Peyer's patch (tissue), 4 donors: ENCODE data around the gene SSPN. TPM values are rescaled to one million over a fixed set of nuclear protein-coding genes. Genes with fewer than 3 reads are reported as not detected.
A peak's percentile ranks its signal among the peaks of the same experiment; 100 is the strongest.

Experiments used
- DNase-seq, 3 donors: peaks; one replicate each; pipeline ENCODE4 v3.0.0-alpha.2; 2017 to 2019
- H3K27ac ChIP-seq, 4 donors: fragments of 200-600 bp; sonication (generic); one replicate each; pipeline ENCODE4 v1.5.1; 2016 to 2019
- H3K27me3 ChIP-seq, 2 donors: fragments of 200-600 bp; sonication (generic); one replicate each; pipeline ENCODE4 v1.5.1; 2019
- H3K36me3 ChIP-seq, 3 donors: fragments of 200-600 bp; sonication (generic); one replicate each; pipeline ENCODE4 v1.5.1; 2016 to 2019
- H3K4me1 ChIP-seq, 4 donors: fragments of 200-600 bp; sonication (generic); one replicate each; pipeline ENCODE4 v1.5.1; 2016 to 2019
- H3K4me3 ChIP-seq, 4 donors: fragments of 200-600 bp; sonication (generic); 1 replicate in 3 of 4; 2 replicates in 1 of 4; pipeline ENCODE4 v1.5.1; 2016 to 2019; ENCODE audit warnings: mild to moderate bottlenecking in 1 of 4
- H3K9me3 ChIP-seq, 4 donors: fragments of 200-600 bp; sonication (generic); one replicate each; pipeline ENCODE4 v1.5.1; 2016 to 2019; ENCODE audit warnings: mild to moderate bottlenecking in 1 of 4
- POLR2A ChIP-seq, 2 donors: fragments of 450-650 bp; IDR thresholded peaks; one replicate each; pipeline ENCODE4 v1.5.1; 2017; ENCODE audit warnings: antibody characterized with exemption in 2 of 2, mild to moderate bottlenecking in 2 of 2, moderate library complexity in 2 of 2
- total RNA-seq, 4 donors: library from RNA; depleted of rRNA; stranded (reverse); fragments of >200 nt; gene quantifications; one replicate each; pipeline ENCODE4 v1.1.0, GENCODE V29; 2016
- TF ChIP-seq, protein P1 (sequence below), 6 experiments: fragments of 450-650 bp in 4 of 6; fragments of 200-600 bp in 2 of 6; sonication (generic) in 1 of 6; IDR thresholded peaks; one replicate each; pipeline ENCODE4 v1.5.1; 2017 to 2019; ENCODE audit warnings: antibody characterized with exemption in 6 of 6, mild to moderate bottlenecking in 3 of 6, moderate library complexity in 1 of 6

The SSPN gene
- total RNA-seq, 4 donors from 2014 or later: 3.0 to 10.9 (median 6.5) TPM

DNA sequence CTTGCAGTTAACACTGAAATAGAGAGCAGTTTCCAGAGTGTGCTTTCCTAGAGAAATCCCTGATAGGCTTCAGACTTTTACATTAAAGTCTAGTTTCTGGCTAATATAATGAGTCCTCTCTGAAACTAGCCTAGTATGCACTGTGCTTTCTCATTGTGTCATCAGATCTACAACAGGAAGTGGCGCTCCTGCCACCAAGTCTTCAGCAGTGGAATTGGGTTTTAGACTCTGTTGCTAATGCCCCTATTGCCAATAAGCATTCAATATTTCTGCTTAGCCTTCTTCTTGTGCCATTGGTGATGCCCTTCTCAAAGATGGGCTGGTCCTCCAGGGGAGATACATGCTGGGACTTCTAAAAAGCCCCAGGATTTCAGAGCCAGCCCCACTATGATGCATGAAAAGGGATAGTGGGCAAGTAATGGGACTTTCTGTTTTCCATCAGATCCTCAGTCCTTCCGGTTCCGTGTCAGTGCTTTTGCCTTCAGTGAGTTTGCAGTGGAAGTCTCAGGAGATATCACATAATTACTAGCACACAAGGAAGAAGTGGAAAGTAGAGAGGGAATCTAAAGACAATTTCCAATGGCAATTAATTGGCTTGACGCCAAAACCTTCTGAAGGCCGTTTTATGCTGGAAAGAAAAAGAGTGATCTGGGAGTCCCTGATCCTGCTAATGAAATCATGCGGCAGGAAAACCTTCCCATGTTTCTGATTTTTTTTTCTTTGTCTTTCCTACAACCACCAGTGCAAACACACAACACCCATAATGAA is 50.0 kb downstream of the SSPN start:
- Histone ChIP-seq H3K4me1 (peaks cover 0 to 17% (median 2%) of the 10 kb centered on the region in 4 donors), H3K9me3 (no peaks in the 10 kb centered on the region), H3K36me3 (no peaks in the 10 kb centered on the region), H3K4me3 (no peak overlapping the region), H3K27me3 (no peaks in the 10 kb centered on the region), H3K27ac (no peak overlapping the region)
- TF ChIP-seq POLR2A (IDR thresholded peaks at IDR 0.05): no peak
- TF ChIP-seq, protein P1, sequence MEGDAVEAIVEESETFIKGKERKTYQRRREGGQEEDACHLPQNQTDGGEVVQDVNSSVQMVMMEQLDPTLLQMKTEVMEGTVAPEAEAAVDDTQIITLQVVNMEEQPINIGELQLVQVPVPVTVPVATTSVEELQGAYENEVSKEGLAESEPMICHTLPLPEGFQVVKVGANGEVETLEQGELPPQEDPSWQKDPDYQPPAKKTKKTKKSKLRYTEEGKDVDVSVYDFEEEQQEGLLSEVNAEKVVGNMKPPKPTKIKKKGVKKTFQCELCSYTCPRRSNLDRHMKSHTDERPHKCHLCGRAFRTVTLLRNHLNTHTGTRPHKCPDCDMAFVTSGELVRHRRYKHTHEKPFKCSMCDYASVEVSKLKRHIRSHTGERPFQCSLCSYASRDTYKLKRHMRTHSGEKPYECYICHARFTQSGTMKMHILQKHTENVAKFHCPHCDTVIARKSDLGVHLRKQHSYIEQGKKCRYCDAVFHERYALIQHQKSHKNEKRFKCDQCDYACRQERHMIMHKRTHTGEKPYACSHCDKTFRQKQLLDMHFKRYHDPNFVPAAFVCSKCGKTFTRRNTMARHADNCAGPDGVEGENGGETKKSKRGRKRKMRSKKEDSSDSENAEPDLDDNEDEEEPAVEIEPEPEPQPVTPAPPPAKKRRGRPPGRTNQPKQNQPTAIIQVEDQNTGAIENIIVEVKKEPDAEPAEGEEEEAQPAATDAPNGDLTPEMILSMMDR (IDR thresholded peaks at IDR 0.05): no peak
- DNase-seq: no peak

DNA sequence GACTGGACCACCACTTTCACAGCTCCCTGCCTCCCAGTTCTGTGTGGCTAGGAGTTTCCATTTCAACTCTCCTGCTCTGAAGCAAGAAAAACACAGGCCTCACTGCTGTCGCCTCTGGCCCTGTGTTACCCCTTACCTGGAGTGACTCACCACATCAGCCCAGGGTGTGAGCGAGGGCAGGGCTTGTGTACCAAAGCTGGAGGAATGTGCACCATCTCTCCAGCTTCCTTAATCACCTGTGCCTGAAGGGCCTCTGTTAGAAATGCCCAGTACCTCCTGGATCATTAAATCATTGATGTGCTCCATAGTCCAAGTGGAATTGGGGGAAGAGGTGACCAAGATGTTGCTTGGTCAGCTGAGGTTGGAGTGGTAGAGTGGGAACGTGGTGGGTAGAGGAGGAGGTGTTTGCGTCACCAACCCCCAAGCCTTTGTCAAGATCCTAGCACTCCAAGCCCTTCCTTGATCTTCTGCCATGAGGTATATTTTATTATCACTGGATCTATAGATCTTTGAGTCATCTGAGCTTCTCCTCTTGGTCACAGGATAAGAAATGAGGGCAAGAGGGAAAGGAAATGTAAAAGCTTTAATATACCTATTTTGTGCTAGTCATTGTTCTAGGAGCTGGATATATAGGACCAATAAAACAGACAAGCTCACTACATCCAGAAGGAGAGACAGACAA is 51.3 kb downstream of the SSPN start:
- peak in 2 of 3 donors; percentile 69 to 78 for DNase-seq
- H3K4me3 ChIP-seq: no peak overlapping the region
- TF ChIP-seq, protein P1 (IDR thresholded peaks at IDR 0.05): no peak
- TF ChIP-seq POLR2A (IDR thresholded peaks at IDR 0.05): no peak
- H3K27me3 ChIP-seq: no peaks in the 10 kb centered on the region
- H3K4me1 ChIP-seq: peaks cover 0 to 9% (median 2%) of the 10 kb centered on the region in 4 donors
- H3K9me3 ChIP-seq: no peaks in the 10 kb centered on the region
- H3K36me3 ChIP-seq: no peaks in the 10 kb centered on the region
- H3K27ac ChIP-seq: peak overlapping the region in 3 of 4 donors; percentile 15 to 70 (median 46)

DNA sequence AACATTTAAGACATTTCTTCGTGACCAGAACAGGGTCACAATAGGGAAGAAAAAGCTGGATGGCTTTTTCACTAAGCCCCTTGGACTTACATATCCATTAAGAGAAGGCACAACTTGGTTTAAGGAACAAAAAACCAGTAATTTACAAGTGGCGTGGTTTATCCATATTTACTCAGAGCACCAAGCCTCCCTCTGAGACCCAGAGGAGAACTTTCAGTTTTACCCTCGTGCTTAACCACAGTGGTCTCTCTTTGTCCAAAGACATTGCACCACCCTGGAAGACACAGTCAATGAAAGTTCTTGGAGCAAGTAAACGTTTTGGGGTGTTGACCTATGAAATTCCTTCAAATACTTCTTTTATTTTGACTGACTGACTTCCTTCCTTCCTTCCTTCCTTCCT is 52.5 kb downstream of the SSPN start:
- DNase-seq: no peak
- no peak overlapping the region for H3K4me3 ChIP-seq
- TF ChIP-seq, protein P1 (IDR thresholded peaks at IDR 0.05): no peak
- no peak for TF ChIP-seq POLR2A (IDR thresholded peaks at IDR 0.05)
- no peaks in the 10 kb centered on the region for H3K27me3 ChIP-seq
- H3K9me3 ChIP-seq: no peaks in the 10 kb centered on the region
- H3K36me3 ChIP-seq: no peaks in the 10 kb centered on the region
- no peak overlapping the region for H3K27ac ChIP-seq
- peaks cover 0 to 9% (median 2%) of the 10 kb centered on the region in 4 donors for H3K4me1 ChIP-seq

DNA sequence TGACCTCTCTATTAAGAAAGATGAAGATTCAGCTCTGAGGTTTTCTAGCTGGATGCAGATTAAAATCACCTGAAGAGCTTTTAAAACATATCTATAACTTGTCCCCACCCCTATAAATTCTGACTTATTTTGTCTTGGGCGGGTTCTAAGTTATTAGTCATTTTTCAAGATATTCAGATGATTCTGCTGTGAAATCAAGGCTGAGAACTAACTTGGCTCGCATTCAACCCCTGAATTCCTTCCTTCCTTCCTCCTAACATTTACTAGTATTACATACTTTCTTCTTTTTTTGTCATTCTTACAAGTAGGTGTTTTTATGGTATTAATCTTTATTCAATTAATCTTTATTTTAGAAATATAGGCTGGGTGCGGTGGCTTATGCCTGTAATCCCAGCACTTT is 55.4 kb downstream of the SSPN start:
- no peak for TF ChIP-seq POLR2A (IDR thresholded peaks at IDR 0.05)
- TF ChIP-seq, protein P1 (IDR thresholded peaks at IDR 0.05): no peak
- H3K4me3 ChIP-seq: no peak overlapping the region
- H3K4me1 ChIP-seq: peaks cover 0 to 4% (median 2%) of the 10 kb centered on the region in 4 donors
- no peak for DNase-seq
- H3K36me3 ChIP-seq: no peaks in the 10 kb centered on the region
- no peak overlapping the region for H3K27ac ChIP-seq
- no peaks in the 10 kb centered on the region for H3K27me3 ChIP-seq
- H3K9me3 ChIP-seq: peaks cover 0 to under 1% (median under 1%) of the 10 kb centered on the region in 4 donors

DNA sequence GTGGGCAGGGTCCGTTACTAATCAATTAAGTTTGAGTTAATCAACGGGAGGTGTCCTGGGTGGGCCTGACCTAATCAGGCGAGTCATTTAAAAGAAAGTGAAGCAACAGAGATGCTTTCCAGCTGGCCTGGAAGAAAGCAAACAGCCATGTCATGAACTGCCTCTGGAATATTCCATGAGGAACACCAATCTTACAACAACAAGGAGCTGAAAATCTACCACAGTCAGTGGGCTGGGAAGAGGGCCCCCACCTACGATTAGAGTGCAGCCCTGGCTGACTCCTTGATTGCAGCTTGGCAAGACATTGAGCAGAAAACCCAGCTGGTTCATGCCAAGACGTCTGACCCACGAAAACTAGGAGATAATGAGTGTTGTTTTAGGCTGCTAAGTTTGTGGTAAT is 56.2 kb downstream of the SSPN start:
- Histone ChIP-seq H3K27me3 (no peaks in the 10 kb centered on the region), H3K4me3 (no peak overlapping the region), H3K27ac (no peak overlapping the region), H3K36me3 (no peaks in the 10 kb centered on the region), H3K4me1 (peaks cover 0 to 4% (median 0%) of the 10 kb centered on the region in 4 donors), H3K9me3 (peaks cover 0 to 6% (median 2%) of the 10 kb centered on the region in 4 donors)
- TF ChIP-seq POLR2A (IDR thresholded peaks at IDR 0.05): no peak
- TF ChIP-seq, protein P1 (IDR thresholded peaks at IDR 0.05): no peak
- no peak for DNase-seq
